Heart left ventricle (tissue), 13 donors: ENCODE data around the gene UNC119B.

Source experiments
- CTCF ChIP-seq, 12 donors: fragments of 200-600 bp; sonication (generic) in 4 of 12; IDR thresholded peaks; one replicate each; pipeline versions ENCODE4 v1.5.0 to v1.8.0; 2018 to 2022; ENCODE audit warnings: antibody characterized with exemption in 12 of 12, mild to moderate bottlenecking in 5 of 12
- POLR2A ChIP-seq, 2 donors: fragments of 450-650 bp; IDR thresholded peaks; one replicate each; pipeline ENCODE4 v1.6.1; 2017; ENCODE audit warnings: antibody characterized with exemption in 2 of 2, mild to moderate bottlenecking in 2 of 2, moderate library complexity in 2 of 2
- donor health status: ischemic (EF 13 %, LVEDD 7.1; RV severe dilation, severe dysfunction).
- donor health status: DM: no; HTN: yes; CAD: no.
- donor health status: DM: no; HTN: no; CAD: no.
- donor health status: ischemic (EF 25% LVEDD 6.9; RV normal size, moderate dysfunction).
- donor health status: ischemic (EF 25% LVEDD 5.7; RV mildly dilated, moderate dysfunction).
- donor health status: ischemic (EF 35%, LVEDD 5.7; RV mildly dilated, moderate dysfunction).
- donor health status: nonischemic (EF 11% LVEDD 7.7; RV severe dilation, severe dysfunction).
- donor health status: DM: yes; HTN: yes; CAD: no.
- donor health status: PGD.
- donor health status: ischemic (EF 29% LVEDD 5.4; RV normal size, mild dysfunction).
- donor health status: nonischemic (EF 23%, LVEDD 6.1; RV moderate dilation, normal function).

- TF ChIP-seq CTCF (IDR thresholded peaks at IDR 0.05) (no peak), POLR2A (IDR thresholded peaks at IDR 0.05) (no peak)
These were observed 31.7 kb upstream of the UNC119B start for GRCh38 chr12:120678572-120678971.
